H1 (cell line): ENCODE data around the gene CD81.

Source experiments
- ASH2L ChIP-seq: fragments of 200-600, 300-600 bp; sonication (generic); IDR thresholded peaks from one replicate; pipeline ENCODE4 v1.7.1; 2017; ENCODE audit warnings: low read length
- CEBPB ChIP-seq: IDR thresholded peaks from 2 replicates; pipeline ENCODE4 v1.6.1; 2012; ENCODE audit warnings: low read depth, low read length
- EZH2 ChIP-seq: fragments of 200-600 bp; sonication (generic); IDR thresholded peaks from 2 replicates; pipeline ENCODE4 v1.7.1; 2012; ENCODE audit warnings: low read depth, mild to moderate bottlenecking, moderate library complexity, low read length, inconsistent platforms; ENCODE audit not compliant: severe bottlenecking
- SP1 ChIP-seq: IDR thresholded peaks from 2 replicates; pipeline ENCODE4 v1.6.1; 2011; ENCODE audit warnings: low read depth, low read length
- TBP ChIP-seq: IDR thresholded peaks from 2 replicates; pipeline ENCODE4 v1.6.1; 2011; ENCODE audit warnings: low read depth, low read length, improper control_type of control experiment

GRCh38 chr11:2421996-2422395, 44.9 kb downstream of the CD81 start:
- no peak for TF ChIP-seq SP1
- TF ChIP-seq TBP: no peak
- TF ChIP-seq EZH2: no peak
- no peak for TF ChIP-seq CEBPB
- TF ChIP-seq ASH2L: no peak
